ENCODE measurements around the gene ZNF154. TPM values are rescaled to one million over a fixed set of nuclear protein-coding genes. Genes with fewer than 3 reads are reported as not detected.
"Not testable (repeated sequence)": the region's sequence is repeated elsewhere in the genome, so short reads cannot be mapped to it uniquely, and the experiment has no call there.

ZNF154 gene
- total RNA-seq, result 14.2 TPM

GRCh38 chr19:57708641-57709361 is at the start of gene ZNF154:
Gene ZNF154 (minus strand): TSS chr19:57709204. CDS start chr19:57708971, 233 bp downstream.
- peak; percentile 65 for DNase-seq (ENCODE audit: low spot score)

GRCh38 chr19:57757941-57758340 is 48.9 kb upstream of the ZNF154 start:
- DNase-seq (ENCODE audit: low spot score), result no peak

GRCh38 chr19:57755031-57755430 is 46.0 kb upstream of the ZNF154 start:
- no peak for DNase-seq (ENCODE audit: low spot score)

GRCh38 chr19:57754091-57754673 is 45.2 kb upstream of the ZNF154 start:
- no peak for DNase-seq (ENCODE audit: low spot score)

- no peak for DNase-seq (ENCODE audit: low spot score)
Observed at GRCh38 chr19:57748029-57748428, 39.0 kb upstream of the ZNF154 start.

- no peak for DNase-seq (ENCODE audit: low spot score)
Observed at GRCh38 chr19:57747472-57747807, 38.4 kb upstream of the ZNF154 start.

GRCh38 chr19:57746580-57747471 is 37.8 kb upstream of the ZNF154 start, which contains the start of gene ZNF776:
Gene ZNF776 (plus strand): TSS chr19:57746815. CDS start chr19:57747059, 244 bp downstream.
- DNase-seq (ENCODE audit: low spot score), result peak; percentile 90

- not testable (repeated sequence) for DNase-seq (ENCODE audit: low spot score)
Observed at GRCh38 chr19:57738770-57739169, 29.8 kb upstream of the ZNF154 start.

- DNase-seq (ENCODE audit: low spot score), result peak; percentile 64
Observed at GRCh38 chr19:57738320-57738719, 29.3 kb upstream of the ZNF154 start.

- DNase-seq (ENCODE audit: low spot score), result peak; percentile 1
Observed at GRCh38 chr19:57720878-57721277, 11.9 kb upstream of the ZNF154 start.

- peak; percentile 25 for DNase-seq (ENCODE audit: low spot score)
Observed at GRCh38 chr19:57719901-57720519, 11.0 kb upstream of the ZNF154 start.

- peak; percentile 1 for DNase-seq (ENCODE audit: low spot score)
Observed at GRCh38 chr19:57719424-57719823, 10.4 kb upstream of the ZNF154 start.

- no peak for DNase-seq (ENCODE audit: low spot score)
Observed at GRCh38 chr19:57712222-57712621, 3.2 kb upstream of the ZNF154 start.

GRCh38 chr19:57709616-57710015 is 612 bp upstream of the ZNF154 start:
- peak; percentile 33 for DNase-seq (ENCODE audit: low spot score)

GRCh38 chr19:57706346-57706745 is 2.7 kb downstream of the ZNF154 start:
- no peak for DNase-seq (ENCODE audit: low spot score)

- DNase-seq (ENCODE audit: low spot score), result no peak
Observed at GRCh38 chr19:57701625-57702024, 7.4 kb downstream of the ZNF154 start.

- DNase-seq (ENCODE audit: low spot score), result no peak
Observed at GRCh38 chr19:57689750-57690149, 19.3 kb downstream of the ZNF154 start.

GRCh38 chr19:57688011-57688763 is 20.8 kb downstream of the ZNF154 start:
- no peak for DNase-seq (ENCODE audit: low spot score)

- no peak for DNase-seq (ENCODE audit: low spot score)
Observed at GRCh38 chr19:57687363-57688010, 21.5 kb downstream of the ZNF154 start.

- DNase-seq (ENCODE audit: low spot score), result no peak
Observed at GRCh38 chr19:57686727-57687126, 22.3 kb downstream of the ZNF154 start.

All from ureter (tissue), 1 donor.